OCI-M2 (cell line): ENCODE measurements around the gene LATS2.
"Not testable (repeated sequence)": the region's sequence is repeated elsewhere in the genome, so short reads cannot be mapped to it uniquely, and the experiment has no call there.

Source experiments
- DNase-seq: peaks from one replicate; lab custom pipeline; 2025; ENCODE audit not compliant: unreplicated experiment; lab: John Stamatoyannopoulos, UW

The LATS2 gene

DNA sequence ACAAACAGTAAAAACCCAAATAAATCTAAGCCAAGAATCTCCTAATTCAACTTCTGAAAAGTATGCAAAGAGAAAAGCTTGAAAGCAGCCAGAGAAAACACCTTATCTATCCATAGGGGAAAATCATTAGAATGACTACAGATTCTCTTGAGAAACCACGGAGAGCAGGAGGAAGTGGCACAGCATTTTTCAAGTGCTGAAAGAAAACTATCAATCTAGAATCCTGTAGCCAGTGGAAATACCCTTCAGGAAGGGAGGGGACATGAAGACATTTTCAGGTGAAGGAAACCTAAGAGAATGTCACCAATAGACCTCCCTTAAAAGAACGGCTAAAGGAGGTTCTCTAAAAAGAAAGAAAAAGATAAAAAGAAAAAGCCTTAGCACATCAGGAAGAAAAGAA lies 92.6 kb downstream of the LATS2 start:
- DNase-seq = no peak

- DNase-seq = no peak
Observed at GRCh38 chr13:20967340-20967739, 94.0 kb downstream of the LATS2 start.

GRCh38 chr13:20964904-20965303 lies 96.5 kb downstream of the LATS2 start:
- DNase-seq = no peak

GRCh38 chr13:20961663-20962062 lies 99.7 kb downstream of the LATS2 start:
- DNase-seq = not testable (repeated sequence)

GRCh38 chr13:20960663-20961309 lies 100.6 kb downstream of the LATS2 start:
- no peak for DNase-seq

DNA sequence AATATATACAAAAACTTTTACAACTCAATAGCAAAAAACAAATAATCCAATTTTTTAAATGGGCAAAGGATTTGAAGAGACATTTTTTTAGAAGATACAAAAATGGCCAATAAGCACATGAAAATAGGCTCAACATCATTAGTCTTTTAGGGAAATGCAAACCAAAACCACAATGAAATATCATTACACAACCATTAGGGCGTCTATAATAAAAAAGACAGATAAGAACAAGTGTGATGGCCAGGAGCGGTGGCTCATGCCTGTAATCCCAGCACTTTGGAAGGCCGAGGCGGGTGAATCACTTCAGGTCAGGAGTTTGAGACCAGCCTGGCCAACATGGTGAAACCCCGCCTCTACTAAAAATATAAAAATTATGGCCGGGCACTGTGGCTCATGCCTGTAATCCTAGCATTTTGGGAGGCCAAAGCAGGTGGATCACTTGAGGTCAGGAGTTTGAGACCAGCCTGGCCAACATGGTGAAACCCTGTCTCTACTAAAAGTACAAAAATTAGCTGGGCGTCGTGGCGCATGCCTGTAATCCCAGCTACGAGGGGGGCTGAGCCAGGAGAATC lies 104.3 kb downstream of the LATS2 start:
- not testable (repeated sequence) for DNase-seq

DNA sequence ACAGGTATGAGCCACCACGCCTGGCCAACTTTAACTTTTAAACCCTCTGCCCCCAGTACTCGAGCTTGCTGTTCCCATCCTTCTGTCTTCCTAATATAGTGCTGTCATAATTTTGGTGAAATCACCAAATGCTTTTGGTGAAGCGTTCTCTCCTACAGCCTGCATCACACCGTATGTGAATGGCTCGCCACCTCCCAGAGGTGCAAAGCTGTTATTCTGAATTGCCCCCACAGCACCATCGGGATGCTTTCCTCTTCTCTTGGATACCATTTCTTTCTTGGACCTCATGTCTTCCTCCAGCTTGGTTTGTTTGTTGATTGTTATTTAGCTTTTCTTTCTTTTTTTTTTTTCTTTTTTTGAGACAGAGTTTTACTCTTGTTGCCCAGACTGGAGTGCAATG lies 105.9 kb downstream of the LATS2 start:
- DNase-seq = no peak

DNA sequence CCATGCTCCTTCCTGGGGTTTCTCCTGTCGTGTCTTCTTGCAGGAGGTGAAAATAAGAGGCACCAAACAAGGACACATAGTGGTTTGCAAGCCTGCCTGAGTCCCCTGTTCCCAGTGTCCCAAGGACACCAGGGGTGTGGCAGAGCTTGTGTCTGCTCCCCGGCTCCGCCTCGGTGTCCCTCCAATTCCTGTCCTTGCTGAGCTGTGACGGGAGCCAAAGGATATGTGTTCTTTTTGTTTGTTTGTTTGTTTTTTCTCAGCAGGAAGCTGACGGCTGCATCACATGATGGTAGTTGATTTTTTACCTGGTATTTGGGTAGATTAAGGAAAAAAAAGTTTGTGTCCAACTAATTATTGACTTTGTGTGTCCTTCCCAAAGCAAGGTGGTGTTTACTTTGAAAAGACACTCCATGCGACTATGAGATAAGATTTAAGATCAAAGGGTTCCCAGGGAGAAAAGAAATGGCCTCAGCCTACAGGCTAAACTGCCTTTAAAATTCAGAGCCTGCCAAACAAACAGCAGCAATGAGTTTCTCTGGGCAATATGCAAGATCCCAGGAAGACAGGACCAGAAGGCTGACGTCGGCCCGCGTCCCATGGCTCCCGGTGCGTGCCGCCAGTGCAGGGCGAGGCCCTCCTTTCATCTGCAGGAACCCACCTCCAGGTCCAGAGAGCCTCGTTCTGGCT lies 108.0 kb downstream of the LATS2 start:
- DNase-seq = no peak

DNA sequence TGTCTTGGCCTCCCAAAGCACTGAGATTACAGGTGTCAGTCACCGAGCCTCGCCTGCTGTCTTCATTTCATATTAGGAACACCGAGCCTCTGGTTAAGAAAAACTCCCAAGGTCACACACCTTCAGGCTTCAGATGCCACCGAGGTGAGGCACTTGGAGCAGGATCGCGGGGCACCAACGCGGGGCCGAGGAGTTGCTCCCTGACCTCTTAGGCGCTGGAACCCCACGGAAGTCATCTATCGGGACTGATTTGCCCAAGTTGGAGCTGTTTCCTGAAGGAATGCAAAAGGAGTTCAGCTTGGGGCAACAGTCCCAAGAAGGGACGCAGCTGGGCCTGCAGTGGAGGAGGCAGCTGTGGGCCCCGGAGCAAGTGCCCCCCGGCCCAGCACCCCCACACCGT lies 108.5 kb downstream of the LATS2 start:
- no peak for DNase-seq

GRCh38 chr13:20948001-20948400 lies 113.4 kb downstream of the LATS2 start:
- not testable (repeated sequence) for DNase-seq

DNA sequence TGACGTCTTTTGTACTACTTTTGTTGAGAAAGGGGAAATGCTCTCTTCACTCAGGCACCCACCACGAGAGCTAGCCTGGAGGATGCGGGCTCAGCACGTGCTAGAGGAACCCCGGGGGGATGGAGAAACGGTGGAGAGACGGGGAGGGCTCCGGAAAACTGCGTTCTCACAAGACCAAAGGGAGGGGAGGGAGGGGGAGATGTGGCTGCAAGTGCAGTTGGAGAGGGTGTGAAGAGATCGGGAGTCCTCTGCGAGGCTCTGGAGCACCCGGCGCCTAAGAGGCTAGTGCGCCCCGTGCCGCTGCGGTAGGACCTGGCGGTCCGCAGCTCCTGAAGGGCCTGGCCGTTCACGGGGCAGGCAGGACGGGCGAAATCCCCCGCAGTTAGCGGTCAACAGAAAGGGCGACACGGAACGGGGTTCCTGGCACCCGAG lies 115.4 kb downstream of the LATS2 start:
- DNase-seq = no peak

GRCh38 chr13:20942938-20943559 lies 118.3 kb downstream of the LATS2 start:
- no peak for DNase-seq

GRCh38 chr13:20940511-20940910 lies 120.9 kb downstream of the LATS2 start:
- not testable (repeated sequence) for DNase-seq

DNA sequence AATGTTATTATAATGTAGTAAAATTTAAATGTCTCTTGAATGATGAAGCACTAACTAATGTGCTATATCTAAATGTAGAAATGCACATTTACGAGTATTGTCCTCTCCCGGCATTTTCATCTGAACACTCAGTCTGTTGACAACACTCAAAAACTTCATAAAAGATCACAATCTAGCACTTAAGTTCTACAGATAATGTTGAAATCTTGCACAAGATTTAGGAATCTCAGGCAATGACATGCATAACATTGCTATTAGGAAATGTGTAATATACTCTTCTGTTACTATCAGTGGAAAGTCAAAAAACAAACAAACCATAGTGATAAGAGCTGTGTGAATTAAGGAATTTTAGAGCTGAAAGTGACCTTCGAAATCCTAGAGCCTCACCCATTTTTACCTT lies 121.3 kb downstream of the LATS2 start:
- no peak for DNase-seq

GRCh38 chr13:20939662-20940061 lies 121.7 kb downstream of the LATS2 start:
- no peak for DNase-seq

DNA sequence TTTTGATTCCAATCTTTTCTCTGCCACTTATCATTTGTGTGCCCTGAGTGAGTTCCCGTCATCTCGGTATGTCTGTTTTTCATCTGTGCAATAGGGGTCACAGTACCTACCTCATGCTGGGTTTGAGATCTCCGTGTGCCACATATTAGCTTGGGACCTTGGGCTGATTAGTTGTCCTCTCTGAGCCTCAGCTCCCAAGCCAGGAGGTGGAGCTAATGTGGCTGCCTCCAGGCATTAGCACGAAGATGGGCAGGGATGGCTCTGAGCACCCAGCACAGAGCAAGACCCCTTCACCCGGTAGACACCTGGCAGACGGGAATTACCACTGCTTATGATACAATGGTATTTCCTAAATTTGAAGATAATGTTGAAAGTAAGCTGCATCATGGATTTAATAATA lies 123.1 kb downstream of the LATS2 start:
- DNase-seq = no peak

GRCh38 chr13:20927596-20928257 lies 133.7 kb downstream of the LATS2 start:
- DNase-seq = no peak

DNA sequence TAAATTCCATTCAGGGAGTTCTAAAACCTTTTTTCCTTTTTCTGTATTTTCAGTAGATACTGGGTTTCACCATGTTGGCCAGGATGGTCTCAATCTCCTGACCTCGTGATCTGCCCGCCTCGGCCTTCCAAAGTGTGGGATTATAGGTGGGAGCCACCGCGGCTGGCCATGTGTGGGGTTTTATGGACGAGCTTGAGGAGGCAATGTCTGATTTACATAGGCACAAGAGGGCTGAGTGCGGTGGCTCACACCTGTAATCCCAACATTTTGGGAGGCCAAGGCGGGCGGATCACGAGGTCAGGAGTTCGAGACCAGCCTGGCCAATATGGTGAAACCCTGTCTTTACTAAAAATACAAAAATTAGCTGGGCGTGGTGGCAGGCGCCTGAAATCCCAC lies 136.0 kb downstream of the LATS2 start:
- not testable (repeated sequence) for DNase-seq

DNA sequence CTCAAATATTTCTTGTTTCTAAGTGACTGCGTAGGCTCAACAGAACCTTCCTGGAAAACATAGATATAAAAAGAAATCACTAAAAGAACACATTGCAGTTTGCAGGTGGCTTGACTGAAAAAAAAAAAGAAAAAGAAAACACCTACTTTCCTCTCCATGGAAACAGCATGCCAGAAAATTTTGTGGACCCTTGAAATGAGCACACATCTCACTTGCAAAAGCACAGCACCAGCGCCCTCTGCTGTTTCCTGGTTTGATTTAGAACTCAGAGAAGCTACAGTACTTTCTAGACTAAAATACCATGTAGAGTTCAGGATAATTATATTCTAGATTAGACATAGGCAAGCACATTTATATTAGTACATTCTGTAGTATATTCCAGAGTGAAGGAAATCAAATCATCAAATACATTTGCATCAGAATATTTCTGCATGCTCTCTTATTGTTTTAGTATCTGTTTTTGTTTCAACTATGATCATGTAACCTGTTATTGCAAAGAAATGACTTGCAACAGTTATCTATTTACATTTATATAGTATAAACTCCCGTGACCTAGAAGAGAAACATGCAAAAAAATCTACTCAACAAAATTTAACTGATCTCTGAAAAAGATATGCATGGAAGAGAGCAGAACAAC lies 136.5 kb downstream of the LATS2 start:
- peak; percentile 15 for DNase-seq

DNA sequence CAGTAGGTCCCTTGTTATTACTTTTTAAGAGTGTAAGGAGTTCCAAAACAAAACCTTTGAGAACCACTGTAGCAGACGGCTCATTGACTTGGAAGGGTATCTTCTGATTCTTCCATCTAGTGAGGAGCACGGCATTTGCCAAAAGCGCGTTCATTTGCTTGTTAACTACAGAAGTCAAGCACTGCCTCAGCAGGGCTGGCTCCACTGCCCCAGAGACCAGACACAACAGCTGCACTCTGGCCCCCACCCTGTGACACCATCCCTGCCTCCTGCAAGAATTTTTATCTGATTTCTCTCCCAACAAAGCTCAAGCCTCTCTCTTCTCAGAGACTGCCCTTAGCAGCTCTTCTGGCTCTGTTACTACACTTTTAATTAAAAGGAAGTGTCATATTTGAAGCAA lies 138.1 kb downstream of the LATS2 start:
- no peak for DNase-seq
